Mesothelial cell of epicardium (in vitro differentiated cells): ENCODE measurements around the gene ATXN1. TPM values are rescaled to one million over a fixed set of nuclear protein-coding genes. Genes with fewer than 3 reads are reported as not detected.
A peak's percentile ranks its signal among the peaks of the same experiment; 100 is the strongest.

ENCODE experiments used
- DNase-seq, 2 experiments: peaks; one replicate each; pipeline ENCODE4 v3.0.0; 2021; ENCODE audit warnings: low spot score in 2 of 2; ENCODE audit not compliant: unreplicated experiment in 2 of 2
- H3K27ac Mint-ChIP-seq: 2 replicates; pipeline ENCODE4 v1.8.0; 2021; ENCODE audit warnings: mixed read lengths
- H3K27me3 Mint-ChIP-seq: 2 replicates; pipeline ENCODE4 v1.8.0; 2021; ENCODE audit warnings: low read depth, mixed read lengths
- H3K36me3 Mint-ChIP-seq: 2 replicates; pipeline ENCODE4 v1.8.0; 2021; ENCODE audit warnings: mixed read lengths
- H3K4me1 Mint-ChIP-seq: 2 replicates; pipeline ENCODE4 v1.8.0; 2021; ENCODE audit warnings: mixed read lengths
- H3K4me3 Mint-ChIP-seq: 2 replicates; pipeline ENCODE4 v1.8.0; 2021; ENCODE audit warnings: mild to moderate bottlenecking, moderate library complexity, mixed read lengths
- H3K9me3 Mint-ChIP-seq: 2 replicates; pipeline ENCODE4 v1.8.0; 2021; ENCODE audit warnings: mixed read lengths
- total RNA-seq: library from RNA; stranded (reverse); gene quantifications from 3 replicates; pipeline ENCODE4 v1.2.1, GENCODE V29; 2021
- TF ChIP-seq, protein P1 (sequence below): fragments of 200-600 bp; sonication (generic); IDR thresholded peaks from one replicate; pipeline ENCODE4 v1.5.0; 2021; ENCODE audit warnings: antibody characterized with exemption; ENCODE audit not compliant: unreplicated experiment

Gene ATXN1
- total RNA-seq, 1 donor from 2014 or later, result 59.5 TPM

DNA sequence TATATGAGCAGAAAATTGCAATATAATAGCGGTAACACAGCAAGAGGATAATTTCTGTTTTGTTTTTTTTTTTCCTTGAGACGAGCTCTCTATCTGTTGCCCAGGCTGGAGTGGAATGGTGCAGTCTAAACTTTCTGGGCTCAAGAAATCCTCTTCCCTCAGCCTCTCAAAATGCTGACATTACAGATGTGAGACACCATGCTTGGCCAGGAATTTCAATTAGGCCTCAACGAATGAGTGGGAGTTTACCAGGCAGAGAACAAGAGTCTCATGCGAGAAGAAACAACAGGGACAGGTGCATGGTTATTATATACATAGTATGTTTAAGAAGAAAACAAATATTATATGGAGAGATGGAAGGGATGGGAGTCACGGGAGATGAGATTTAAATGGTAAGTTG lies 111.4 kb downstream of the ATXN1 start:
- no peak for DNase-seq
- H3K4me3 Mint-ChIP-seq, result no peak overlapping the region
- TF ChIP-seq, protein P1, sequence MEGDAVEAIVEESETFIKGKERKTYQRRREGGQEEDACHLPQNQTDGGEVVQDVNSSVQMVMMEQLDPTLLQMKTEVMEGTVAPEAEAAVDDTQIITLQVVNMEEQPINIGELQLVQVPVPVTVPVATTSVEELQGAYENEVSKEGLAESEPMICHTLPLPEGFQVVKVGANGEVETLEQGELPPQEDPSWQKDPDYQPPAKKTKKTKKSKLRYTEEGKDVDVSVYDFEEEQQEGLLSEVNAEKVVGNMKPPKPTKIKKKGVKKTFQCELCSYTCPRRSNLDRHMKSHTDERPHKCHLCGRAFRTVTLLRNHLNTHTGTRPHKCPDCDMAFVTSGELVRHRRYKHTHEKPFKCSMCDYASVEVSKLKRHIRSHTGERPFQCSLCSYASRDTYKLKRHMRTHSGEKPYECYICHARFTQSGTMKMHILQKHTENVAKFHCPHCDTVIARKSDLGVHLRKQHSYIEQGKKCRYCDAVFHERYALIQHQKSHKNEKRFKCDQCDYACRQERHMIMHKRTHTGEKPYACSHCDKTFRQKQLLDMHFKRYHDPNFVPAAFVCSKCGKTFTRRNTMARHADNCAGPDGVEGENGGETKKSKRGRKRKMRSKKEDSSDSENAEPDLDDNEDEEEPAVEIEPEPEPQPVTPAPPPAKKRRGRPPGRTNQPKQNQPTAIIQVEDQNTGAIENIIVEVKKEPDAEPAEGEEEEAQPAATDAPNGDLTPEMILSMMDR, result no peak
- H3K4me1 Mint-ChIP-seq, result peaks cover 3% of the 10 kb centered on the region
- no peaks in the 10 kb centered on the region for H3K27me3 Mint-ChIP-seq
- peaks cover 16% of the 10 kb centered on the region for H3K36me3 Mint-ChIP-seq
- H3K9me3 Mint-ChIP-seq, result no peaks in the 10 kb centered on the region
- H3K27ac Mint-ChIP-seq, result peak overlapping the region; percentile 14

DNA sequence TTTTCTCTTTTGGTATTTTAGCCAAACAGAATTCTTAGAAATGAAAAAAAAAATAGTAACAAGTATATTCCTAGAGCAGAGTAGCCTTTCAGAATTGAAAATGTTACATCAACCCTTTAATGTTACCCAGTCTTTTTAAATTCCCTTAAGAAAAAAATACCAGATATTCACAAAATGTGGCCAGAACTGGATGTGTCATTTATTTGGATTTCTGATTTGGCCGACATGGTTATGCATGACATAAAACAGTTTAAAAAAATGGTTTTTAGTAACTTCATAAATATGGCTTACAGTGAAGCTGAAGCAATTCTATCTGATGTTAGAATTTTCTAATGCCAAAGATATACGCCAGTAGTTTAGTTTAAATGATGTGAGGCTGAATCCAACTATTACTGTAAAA lies 112.0 kb downstream of the ATXN1 start:
- Mint-ChIP-seq H3K36me3 (peaks cover 18% of the 10 kb centered on the region), H3K27me3 (no peaks in the 10 kb centered on the region), H3K4me1 (peaks cover 3% of the 10 kb centered on the region), H3K27ac (no peak overlapping the region), H3K4me3 (no peak overlapping the region), H3K9me3 (no peaks in the 10 kb centered on the region)
- no peak for DNase-seq
- TF ChIP-seq, protein P1, result no peak

DNA sequence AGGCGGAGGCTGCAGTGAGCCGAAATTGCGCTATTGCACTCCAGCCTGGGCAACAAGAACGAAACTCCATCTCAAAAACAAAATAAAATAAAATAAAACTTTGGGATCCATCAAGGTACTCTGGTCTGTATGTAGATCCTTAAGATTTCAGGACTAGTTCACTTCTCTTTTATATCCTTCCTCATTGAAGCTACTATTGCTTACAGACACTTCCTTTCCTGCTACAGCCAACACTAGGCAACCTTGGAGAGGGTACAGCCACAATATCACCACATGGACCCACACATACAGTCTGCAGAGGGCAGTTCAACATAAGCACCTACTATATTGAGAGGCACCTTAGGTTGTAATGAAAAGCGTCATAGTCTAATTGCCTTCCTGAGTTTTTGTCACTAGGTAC lies 113.3 kb downstream of the ATXN1 start:
- no peak overlapping the region for H3K27ac Mint-ChIP-seq
- no peaks in the 10 kb centered on the region for H3K9me3 Mint-ChIP-seq
- H3K4me1 Mint-ChIP-seq, result peaks cover 3% of the 10 kb centered on the region
- TF ChIP-seq, protein P1, result no peak
- peaks cover 22% of the 10 kb centered on the region for H3K36me3 Mint-ChIP-seq
- H3K4me3 Mint-ChIP-seq, result no peak overlapping the region
- DNase-seq, result no peak
- H3K27me3 Mint-ChIP-seq, result no peaks in the 10 kb centered on the region

DNA sequence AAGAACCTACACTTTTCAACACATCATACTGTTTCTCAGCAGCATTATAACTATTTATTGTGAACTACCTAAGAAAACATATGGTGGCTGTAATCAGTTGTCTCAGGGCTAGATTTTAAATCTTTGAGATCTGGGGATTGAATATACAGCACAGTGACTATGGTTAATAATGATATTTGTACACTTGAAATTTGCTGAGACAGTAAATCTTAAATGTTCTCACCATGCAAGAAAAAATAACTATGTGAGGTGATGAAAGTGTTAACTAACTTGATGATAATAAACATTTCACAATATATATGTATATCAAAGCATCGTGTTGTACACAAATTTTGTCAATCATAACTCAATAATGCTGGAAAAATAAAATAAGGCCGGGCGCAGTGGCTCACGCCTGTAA lies 113.8 kb downstream of the ATXN1 start:
- TF ChIP-seq, protein P1, result no peak
- Mint-ChIP-seq H3K27me3 (no peaks in the 10 kb centered on the region), H3K27ac (no peak overlapping the region), H3K4me1 (peaks cover 3% of the 10 kb centered on the region), H3K36me3 (peaks cover 20% of the 10 kb centered on the region), H3K4me3 (no peak overlapping the region), H3K9me3 (no peaks in the 10 kb centered on the region)
- no peak for DNase-seq

DNA sequence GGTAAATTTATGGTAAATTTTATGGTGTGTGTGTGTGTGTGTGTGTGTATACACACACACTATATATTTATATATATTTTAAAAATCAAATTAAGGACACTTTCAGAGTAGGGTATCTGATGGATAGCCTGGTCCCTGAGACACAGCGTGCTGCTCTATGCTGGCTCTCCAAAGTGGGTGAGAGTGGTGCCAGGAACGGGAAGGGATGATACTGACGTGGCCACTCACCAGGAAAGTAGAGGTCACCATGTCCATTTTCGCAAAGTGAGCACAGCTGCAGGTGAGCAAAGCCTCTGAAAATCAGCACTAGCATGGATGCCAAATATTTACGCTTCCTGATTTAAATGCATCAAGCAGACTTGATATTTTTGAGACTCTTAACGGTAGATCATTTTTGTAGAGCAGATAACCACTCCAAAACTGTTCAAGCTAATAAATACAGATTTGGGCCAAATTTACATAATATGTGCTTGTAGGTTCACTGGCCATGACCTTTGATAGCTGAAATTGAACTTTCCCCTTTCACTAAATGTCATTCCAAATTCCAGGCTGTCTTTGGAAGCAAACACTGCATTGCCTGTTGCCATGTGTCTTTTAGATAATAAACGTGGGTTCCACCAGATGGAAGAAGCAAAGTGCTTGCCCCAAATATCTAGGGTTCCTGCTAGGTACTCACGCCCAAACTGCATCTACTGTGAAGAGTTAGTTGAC lies 116.6 kb downstream of the ATXN1 start:
- Mint-ChIP-seq H3K9me3 (peaks cover 11% of the 10 kb centered on the region), H3K4me3 (no peak overlapping the region), H3K27me3 (no peaks in the 10 kb centered on the region), H3K4me1 (peaks cover 3% of the 10 kb centered on the region), H3K27ac (no peak overlapping the region), H3K36me3 (peaks cover 28% of the 10 kb centered on the region)
- TF ChIP-seq, protein P1, result no peak
- DNase-seq, result no peak
